HAP-1 (cell line): Measurements from ENCODE around the gene TNRC18.
"Not testable (repeated sequence)": the region's sequence is repeated elsewhere in the genome, so short reads cannot be mapped to it uniquely, and the experiment has no call there.

Source experiments
- DNase-seq, 2 experiments: peaks; one replicate each; pipeline ENCODE4 v3.0.0-alpha.2; 2016 to 2020; ENCODE audit warnings: low spot score in 2 of 2
- H3K27me3 ChIP-seq: fragments of 250-450 bp; sonication (Bioruptor Pico); 2 replicates; pipeline ENCODE4 v1.5.1; 2020; ENCODE audit warnings: low read depth, mild to moderate bottlenecking, moderate library complexity
- H3K36me3 ChIP-seq: fragments of 250-450 bp; sonication (Bioruptor Pico); replicated peaks from 2 replicates; pipeline ENCODE4 v1.5.1; 2020; ENCODE audit warnings: mild to moderate bottlenecking
- H3K4me1 ChIP-seq: fragments of 250-450 bp; sonication (Bioruptor Pico); 2 replicates; pipeline ENCODE4 v1.5.1; 2020; ENCODE audit warnings: mild to moderate bottlenecking
- H3K4me3 ChIP-seq: fragments of 250-450 bp; sonication (Bioruptor Pico); 2 replicates; pipeline ENCODE4 v1.5.1; 2020; ENCODE audit warnings: mild to moderate bottlenecking, moderate library complexity
- H3K9me3 ChIP-seq: fragments of 250-450 bp; sonication (Bioruptor Pico); 2 replicates; pipeline ENCODE4 v1.5.1; 2020; ENCODE audit warnings: mild to moderate bottlenecking, moderate library complexity
- in situ Hi-C: fragments of 300-500 bp; cut with MboI; formaldehyde crosslinking; loops from 3 replicates; pipeline ENCODE4 v1.14.3; 2020; ENCODE audit warnings: low sequenced_read_pairs, inconsistent platforms, mixed read lengths

TNRC18 gene

DNA sequence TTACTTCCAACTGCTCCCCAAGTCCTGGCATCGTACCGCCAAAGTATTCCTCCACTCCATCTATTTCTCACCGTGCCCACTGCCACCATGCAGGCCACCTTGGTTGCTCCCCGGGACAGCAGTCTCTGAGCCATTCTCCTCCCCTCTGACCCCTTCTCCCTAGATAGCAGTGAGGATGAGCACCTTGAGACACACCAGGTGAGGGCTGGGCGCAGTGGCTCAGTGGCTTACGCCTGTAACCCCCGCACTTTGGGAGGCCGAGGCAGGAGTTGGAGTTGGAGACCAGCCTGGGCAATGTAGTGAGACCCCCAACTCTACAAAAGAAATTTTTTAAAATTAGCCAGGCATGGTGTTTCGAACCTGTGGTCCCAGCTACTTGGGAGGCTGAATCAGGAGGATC, 136.7 kb downstream of the TNRC18 start:
- H3K4me1 ChIP-seq: peaks cover 6% of the 10 kb centered on the region
- DNase-seq: no peak

DNA sequence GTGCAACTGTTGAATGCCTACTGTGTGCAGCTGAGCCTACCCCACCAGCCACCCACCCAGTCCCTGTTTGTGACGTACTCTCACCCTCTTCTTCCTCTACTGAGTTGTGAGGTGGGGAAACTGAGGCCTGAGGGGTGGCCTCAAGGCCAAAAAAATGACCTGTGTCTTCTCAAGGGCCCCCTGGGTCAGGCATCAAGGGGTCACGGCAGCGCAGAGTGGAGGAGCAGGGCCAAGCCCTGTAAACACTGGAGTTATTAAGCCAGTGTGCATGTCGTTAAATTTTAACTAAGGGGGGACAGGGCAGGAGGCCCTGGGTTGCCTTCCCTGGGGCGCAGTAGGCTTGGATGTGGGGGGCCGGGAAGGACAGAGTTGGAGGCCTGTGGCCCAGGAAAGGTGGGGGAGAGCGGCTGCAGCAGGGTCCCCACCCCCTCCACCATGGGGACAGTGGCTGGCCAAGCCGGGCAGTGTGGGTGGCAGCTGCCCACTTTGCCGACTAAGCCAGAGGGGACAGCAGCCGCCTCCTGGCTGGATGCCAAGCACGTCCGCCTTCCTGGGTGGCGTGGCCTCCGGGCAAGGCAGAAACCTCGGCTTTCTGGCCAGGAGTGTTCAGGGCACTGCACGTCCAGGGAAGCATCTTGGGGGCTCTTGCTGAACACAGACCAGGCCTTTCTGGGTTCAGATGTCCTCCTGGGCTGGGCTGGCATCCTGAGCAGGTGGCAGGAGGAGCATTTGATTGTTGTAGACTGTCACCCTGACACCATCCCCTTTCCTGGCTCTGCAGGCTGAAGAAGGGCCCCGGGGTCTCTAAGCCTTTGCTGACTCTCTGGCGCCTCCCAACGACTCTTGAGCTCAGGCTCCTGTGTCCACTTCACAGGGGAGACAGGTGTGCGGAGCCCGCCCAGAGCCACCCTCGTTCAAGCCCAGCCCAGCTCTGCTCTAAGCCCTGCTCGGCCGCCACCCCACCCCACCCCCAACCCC, 139.0 kb downstream of the TNRC18 start:
- Histone ChIP-seq H3K4me1 (peaks cover 6% of the 10 kb centered on the region), H3K27me3 (no peaks in the 10 kb centered on the region), H3K9me3 (no peaks in the 10 kb centered on the region), H3K4me3 (peak overlapping the region; percentile 42; the same call in 1 of the 2 replicates), H3K36me3 (no peaks in the 10 kb centered on the region)
- peak; percentile 47 to 84 for DNase-seq
- in situ Hi-C loops: no loop called here

More for the DNA sequence above, 136.7 kb downstream of the TNRC18 start:
- H3K27me3 ChIP-seq: no peaks in the 10 kb centered on the region
- in situ Hi-C loops: no loop called here
- no peak overlapping the region for H3K4me3 ChIP-seq
- no peaks in the 10 kb centered on the region; the same call in 1 of the 2 replicates for H3K36me3 ChIP-seq
- H3K9me3 ChIP-seq: no peaks in the 10 kb centered on the region

DNA sequence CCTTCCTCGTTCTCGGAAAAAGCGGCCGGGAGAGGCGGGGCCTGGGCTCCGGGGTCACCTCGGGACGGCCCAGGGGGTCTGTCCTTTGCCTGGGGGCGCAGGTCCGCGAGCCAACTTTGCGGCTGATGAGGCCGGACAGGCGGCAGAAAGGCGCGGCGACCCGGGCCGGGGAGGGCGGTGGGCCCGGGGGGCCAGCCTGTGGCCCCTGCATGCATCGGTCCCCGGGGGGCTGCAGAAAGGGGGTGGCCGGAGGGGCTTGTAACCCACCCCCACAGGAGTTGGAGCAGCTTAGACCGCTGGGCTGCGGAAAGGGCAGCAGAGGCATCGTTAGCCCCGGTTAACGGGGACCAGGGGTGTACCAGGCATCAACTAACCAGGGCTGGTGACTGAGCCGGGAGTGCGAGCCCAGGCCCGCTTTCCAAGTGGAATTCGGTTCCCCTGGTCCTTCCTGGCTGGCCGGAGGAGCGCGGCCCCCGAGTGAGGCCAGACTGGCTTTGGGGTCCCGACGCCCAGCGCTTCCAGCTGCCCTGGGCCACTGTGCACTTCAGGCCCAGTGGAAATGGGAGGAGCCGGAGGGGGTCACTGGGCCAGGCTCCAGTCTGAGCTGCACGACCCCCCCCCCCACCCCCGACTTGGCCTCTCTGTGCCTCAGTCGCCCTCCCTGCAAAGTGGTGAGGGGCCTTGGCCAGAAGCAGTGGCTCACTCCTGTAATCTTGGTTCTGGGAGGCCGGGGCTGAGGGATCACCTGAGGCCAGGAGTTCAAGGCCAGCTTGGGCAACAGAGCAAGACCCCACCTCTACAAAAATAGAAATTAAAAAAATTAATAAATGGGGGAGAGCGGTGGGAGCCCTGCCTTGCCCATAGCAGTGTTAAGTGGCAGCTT, 140.0 kb downstream of the TNRC18 start:
- Histone ChIP-seq H3K36me3 (no peaks in the 10 kb centered on the region), H3K4me1 (peaks cover 6% of the 10 kb centered on the region), H3K4me3 (peak overlapping the region; percentile 42), H3K9me3 (no peaks in the 10 kb centered on the region), H3K27me3 (no peaks in the 10 kb centered on the region)
- DNase-seq: peak in 1 of 2 experiments; percentile 55
- in situ Hi-C loops: no loop called here

DNA sequence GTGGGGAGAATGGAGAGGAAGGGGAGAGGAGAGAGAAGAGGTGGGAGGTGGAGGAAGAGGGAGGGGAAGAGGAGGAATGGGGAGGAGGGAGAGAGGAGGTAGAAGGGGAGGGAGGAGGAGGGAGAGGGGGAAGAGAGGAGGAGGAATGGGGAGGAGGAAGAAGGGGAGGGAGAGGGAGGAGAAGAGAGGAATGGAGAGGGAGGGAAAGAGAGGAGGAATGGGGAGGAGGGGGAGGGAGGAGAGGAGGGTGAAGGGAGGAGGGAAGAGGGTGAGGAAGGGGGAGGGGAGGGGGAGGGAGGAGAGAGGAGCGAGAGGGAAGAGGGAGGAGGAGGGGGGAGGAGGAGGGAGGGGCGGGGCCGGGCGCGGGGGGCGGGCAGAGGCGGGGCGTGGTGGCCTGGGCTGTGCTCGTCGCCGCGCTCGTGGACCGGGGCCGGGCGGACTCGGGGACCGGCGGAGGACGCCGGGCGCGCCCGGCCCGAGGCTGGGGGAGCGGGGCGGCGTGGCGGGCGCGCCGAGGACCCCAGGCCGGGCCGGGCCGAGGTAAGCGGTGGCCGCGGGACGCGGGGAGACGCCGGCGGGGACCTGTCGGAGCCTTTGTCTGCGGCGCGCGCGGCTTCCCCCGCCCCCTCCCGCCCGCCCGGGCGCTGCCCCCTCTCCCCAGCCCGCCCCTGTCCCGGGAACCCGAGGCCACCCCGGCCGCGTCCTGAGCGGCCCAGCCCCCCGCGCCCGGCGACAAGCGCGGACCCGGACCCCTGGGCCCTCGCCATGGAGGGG, 140.9 kb downstream of the TNRC18 start, which contains the start of gene SLC29A4:
Gene SLC29A4, plus strand, starts transcription at position 401 of the 774 bp plus-strand sequence. CDS start 4,874 bp downstream, outside the sequence.
- peak in 1 of 2 experiments; percentile 71 for DNase-seq
- Histone ChIP-seq H3K27me3 (no peaks in the 10 kb centered on the region), H3K4me1 (peaks cover 6% of the 10 kb centered on the region), H3K9me3 (no peaks in the 10 kb centered on the region), H3K36me3 (no peaks in the 10 kb centered on the region), H3K4me3 (peak within 1 kb of the TSS; percentile 42)
- in situ Hi-C loops: no loop called here

- H3K4me3 ChIP-seq, DNase-seq, H3K4me1 ChIP-seq, in situ Hi-C loops, H3K36me3 ChIP-seq, H3K27me3 ChIP-seq, H3K9me3 ChIP-seq: not testable (repeated sequence)
Observed at GRCh38 chr7:5281598-5282500, 141.8 kb downstream of the TNRC18 start.

- Histone ChIP-seq H3K4me3 (no peak overlapping the region), H3K36me3 (no peaks in the 10 kb centered on the region), H3K27me3 (no peaks in the 10 kb centered on the region), H3K9me3 (no peaks in the 10 kb centered on the region), H3K4me1 (peaks cover 5% of the 10 kb centered on the region)
- in situ Hi-C loops: no loop called here
- no peak for DNase-seq
Observed at GRCh38 chr7:5279734-5280133, 143.9 kb downstream of the TNRC18 start.

- H3K36me3 ChIP-seq: no peaks in the 10 kb centered on the region
- in situ Hi-C loops: no loop called here
- DNase-seq: no peak
- H3K27me3 ChIP-seq: no peaks in the 10 kb centered on the region
- H3K4me1 ChIP-seq: no peaks in the 10 kb centered on the region
- H3K4me3 ChIP-seq: no peak overlapping the region
- H3K9me3 ChIP-seq: no peaks in the 10 kb centered on the region
Observed at GRCh38 chr7:5278766-5279165, 144.9 kb downstream of the TNRC18 start.

- Histone ChIP-seq H3K9me3 (no peaks in the 10 kb centered on the region), H3K4me3 (no peak overlapping the region), H3K27me3 (no peaks in the 10 kb centered on the region), H3K4me1 (no peaks in the 10 kb centered on the region), H3K36me3 (no peaks in the 10 kb centered on the region)
- in situ Hi-C loops: no loop called here
- DNase-seq: no peak
Observed at GRCh38 chr7:5276611-5277010, 147.0 kb downstream of the TNRC18 start.

- H3K9me3 ChIP-seq, H3K36me3 ChIP-seq, H3K4me1 ChIP-seq, H3K27me3 ChIP-seq, DNase-seq, in situ Hi-C loops, H3K4me3 ChIP-seq: not testable (repeated sequence)
Observed at GRCh38 chr7:5276123-5276522, 147.5 kb downstream of the TNRC18 start.

- H3K4me1 ChIP-seq, H3K27me3 ChIP-seq, H3K36me3 ChIP-seq, in situ Hi-C loops, H3K4me3 ChIP-seq, H3K9me3 ChIP-seq, DNase-seq: not testable (repeated sequence)
Observed at GRCh38 chr7:5275510-5275909, 148.1 kb downstream of the TNRC18 start.

DNA sequence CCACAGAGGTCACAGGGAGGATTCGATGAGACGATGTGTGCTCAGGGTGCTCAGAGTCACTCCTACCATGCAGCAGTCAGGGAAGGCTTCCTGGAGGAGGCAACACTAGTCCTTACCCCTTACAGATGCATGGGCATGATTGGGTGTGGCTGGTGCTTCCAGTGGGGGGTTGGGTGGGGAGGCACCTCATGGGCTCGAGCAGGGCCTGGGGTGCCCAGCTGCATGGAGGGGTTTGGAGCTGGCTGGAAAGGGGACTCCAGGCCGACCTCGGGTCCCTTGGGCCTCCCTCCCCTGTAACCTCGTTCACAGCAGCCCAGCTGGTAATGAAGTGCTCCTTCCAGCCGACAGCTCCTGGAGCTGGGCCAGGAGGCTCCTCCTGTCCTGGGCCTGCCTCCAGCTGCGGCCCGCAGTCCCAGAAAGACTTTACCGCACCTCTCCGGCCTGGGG, 148.6 kb downstream of the TNRC18 start:
- in situ Hi-C loops, DNase-seq, H3K4me1 ChIP-seq, H3K4me3 ChIP-seq, H3K9me3 ChIP-seq, H3K27me3 ChIP-seq, H3K36me3 ChIP-seq: not testable (repeated sequence)

DNA sequence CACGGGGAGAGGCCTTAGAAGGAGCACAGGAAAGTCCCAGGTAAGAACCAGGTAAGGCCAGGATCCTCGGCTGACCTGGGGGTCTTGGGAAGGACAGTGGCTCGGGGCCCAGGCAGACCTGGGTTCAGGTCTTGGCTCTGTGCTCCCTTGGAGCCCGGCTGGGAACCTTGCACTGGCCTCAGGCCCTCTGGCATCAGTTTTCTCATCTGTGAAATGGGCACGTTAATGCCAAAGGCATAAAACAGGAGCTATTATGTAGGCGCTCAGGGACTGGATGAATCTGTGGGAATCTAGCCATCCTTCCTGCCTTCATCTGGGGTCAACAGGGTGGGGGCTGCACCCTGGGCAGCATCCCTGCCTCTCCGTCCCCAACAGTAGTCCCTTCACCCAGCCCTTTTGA, 149.2 kb downstream of the TNRC18 start:
- Histone ChIP-seq H3K4me1 (peaks cover 9% of the 10 kb centered on the region), H3K27me3 (no peaks in the 10 kb centered on the region), H3K4me3 (no peak overlapping the region), H3K9me3 (no peaks in the 10 kb centered on the region), H3K36me3 (no peaks in the 10 kb centered on the region)
- no peak for DNase-seq
- in situ Hi-C loops: no loop called here
